Measurements from ENCODE around the gene WDR53. TPM values are rescaled to one million over a fixed set of nuclear protein-coding genes. Genes with fewer than 3 reads are reported as not detected.

The WDR53 gene
- total and polyA plus RNA-seq, 2 donors (not counting 3 experiments of a cell fraction or from before 2014, with no cell fraction given), result 5.2 to 13.0 TPM

- H3K9ac ChIP-seq (replicated peaks; ENCODE audit: extremely low read depth, insufficient read depth, low read length), result no peak overlapping the region
- no peaks in the 10 kb centered on the region for H3K36me3 ChIP-seq (ENCODE audit: control insufficient read depth in 2 of 2, extremely low read depth in 1 of 2, insufficient read depth in 2 of 2, low read length in 2 of 2)
- H3K9me1 ChIP-seq (replicated peaks; ENCODE audit: control insufficient read depth, extremely low read depth, insufficient read depth, low read length), result no peaks in the 10 kb centered on the region
- no peaks in the 10 kb centered on the region for H4K20me1 ChIP-seq (replicated peaks; ENCODE audit: control insufficient read depth, extremely low read depth, insufficient read depth, low read length)
- no peaks in the 10 kb centered on the region for H3K79me2 ChIP-seq (ENCODE audit: control insufficient read depth, insufficient read depth, low read length)
- H2AFZ ChIP-seq (ENCODE audit: low read depth, low read length), result no peak overlapping the region
- BruUV-seq (replicated peaks), result no TSS peak
- CTCF ChIA-PET, result interaction anchor here (0.7 to 5.7 kb wide), 14 partner anchors 31 to 445 kb away, joined by 3 to 75 read pairs (median 4); partner anchors contain the start of genes FBXO45 and WDR53
- peak; percentile 52 for FAIRE-seq
- no peak overlapping the region for H3K4me3 ChIP-seq (replicated peaks in 1 of 3; ENCODE audit: insufficient read depth in 1 of 3, low read depth in 1 of 3, low read length in 3 of 3)
- POLR2A ChIA-PET, result no interaction called here
- dilution Hi-C loops (cut with MboI; ENCODE audit: extremely low pct_ligation_motif_present, low sequenced_read_pairs), result no loop called here
- H3K9me3 ChIP-seq (replicated peaks; ENCODE audit: control insufficient read depth, insufficient read depth, low read length), result no peaks in the 10 kb centered on the region
- no peaks in the 10 kb centered on the region for H3K27me3 ChIP-seq (ENCODE audit: control insufficient read depth in 2 of 2, insufficient read depth in 2 of 2, low read length in 2 of 2)
- H3K4me1 ChIP-seq (ENCODE audit: control insufficient read depth, extremely low read depth, insufficient read depth, low read length), result peaks cover 4% of the 10 kb centered on the region
- intact Hi-C loops (cut with micrococcal nuclease), result loop anchor here (5.0 to 10.0 kb wide), 2 partner anchors 443 to 630 kb away; partner anchors contain the start of gene PIGZ
- no peak overlapping the region for H3K4me2 ChIP-seq (ENCODE audit: insufficient read depth, low read length)
- H3K27ac ChIP-seq (ENCODE audit: insufficient read depth, low read depth, low read length), result no peak overlapping the region
- TF ChIP-seq POLR2A (IDR thresholded peaks at IDR 0.05; ENCODE audit: low read depth, low read length) (no peak), POLR2AphosphoS5 (IDR thresholded peaks at IDR 0.05; ENCODE audit: insufficient read depth, low read depth, low read length) (no peak), CTCF (IDR thresholded peaks at IDR 0.05; ENCODE audit: extremely low read depth in 1 of 2, insufficient read depth in 1 of 2, low read depth in 1 of 2, low read length in 2 of 2) (peak; percentile 18 to 37)
- peak; percentile 39 for DNase-seq (ENCODE audit: low read depth, low spot score)
Observed at GRCh38 chr3:196524527-196524926, 43.8 kb downstream of the WDR53 start.

GRCh38 chr3:196523841-196524240 lies 44.5 kb downstream of the WDR53 start:
- FAIRE-seq, result no peak
- ChIA-PET POLR2A (no interaction called here), CTCF (interaction anchor here (0.8 to 5.7 kb wide), 19 partner anchors 17 to 502 kb away, joined by 3 to 75 read pairs (median 4); partner anchors contain the start of genes FBXO45 and WDR53)
- no TSS peak for BruUV-seq (replicated peaks)
- dilution Hi-C loops (cut with MboI; ENCODE audit: extremely low pct_ligation_motif_present, low sequenced_read_pairs) (no loop called here), intact Hi-C loops (cut with micrococcal nuclease) (loop anchor here (5.0 to 10.0 kb wide), 2 partner anchors 443 to 629 kb away; partner anchors contain the start of gene PIGZ)
- H3K4me1 ChIP-seq (ENCODE audit: control insufficient read depth, extremely low read depth, insufficient read depth, low read length), result peaks cover 2% of the 10 kb centered on the region
- no peaks in the 10 kb centered on the region for H3K27me3 ChIP-seq (ENCODE audit: control insufficient read depth in 2 of 2, insufficient read depth in 2 of 2, low read length in 2 of 2)
- no peak overlapping the region for H3K27ac ChIP-seq (ENCODE audit: insufficient read depth, low read depth, low read length)
- no peaks in the 10 kb centered on the region for H3K36me3 ChIP-seq (ENCODE audit: control insufficient read depth in 2 of 2, extremely low read depth in 1 of 2, insufficient read depth in 2 of 2, low read length in 2 of 2)
- H3K9me1 ChIP-seq (replicated peaks; ENCODE audit: control insufficient read depth, extremely low read depth, insufficient read depth, low read length), result no peaks in the 10 kb centered on the region
- DNase-seq (ENCODE audit: low read depth, low spot score), result no peak
- H2AFZ ChIP-seq (ENCODE audit: low read depth, low read length), result no peak overlapping the region
- H3K9ac ChIP-seq (replicated peaks; ENCODE audit: extremely low read depth, insufficient read depth, low read length), result no peak overlapping the region
- H3K9me3 ChIP-seq (replicated peaks; ENCODE audit: control insufficient read depth, insufficient read depth, low read length), result no peaks in the 10 kb centered on the region
- H3K4me2 ChIP-seq (ENCODE audit: insufficient read depth, low read length), result no peak overlapping the region
- no peak overlapping the region for H3K4me3 ChIP-seq (replicated peaks in 1 of 3; ENCODE audit: insufficient read depth in 1 of 3, low read depth in 1 of 3, low read length in 3 of 3)
- H4K20me1 ChIP-seq (replicated peaks; ENCODE audit: control insufficient read depth, extremely low read depth, insufficient read depth, low read length), result no peaks in the 10 kb centered on the region
- no peaks in the 10 kb centered on the region for H3K79me2 ChIP-seq (ENCODE audit: control insufficient read depth, insufficient read depth, low read length)
- TF ChIP-seq POLR2AphosphoS5 (IDR thresholded peaks at IDR 0.05; ENCODE audit: insufficient read depth, low read depth, low read length), result no peak
- TF ChIP-seq GATA2 (IDR thresholded peaks at IDR 0.05; ENCODE audit: insufficient read depth, insufficient read length, low read depth, low read length), result no peak
- no peak for TF ChIP-seq EZH2 (IDR thresholded peaks at IDR 0.05; ENCODE audit: borderline replicate concordance, low read depth, low read length, severe bottlenecking)
- no peak for TF ChIP-seq FOS (IDR thresholded peaks at IDR 0.05; ENCODE audit: borderline replicate concordance, insufficient read depth, low read length)
- no peak for TF ChIP-seq MAX (IDR thresholded peaks at IDR 0.05; ENCODE audit: insufficient read depth, insufficient read length)
- TF ChIP-seq CTCF (IDR thresholded peaks at IDR 0.05; ENCODE audit: extremely low read depth in 1 of 2, insufficient read depth in 1 of 2, low read depth in 1 of 2, low read length in 2 of 2), result no peak
- TF ChIP-seq JUN (IDR thresholded peaks at IDR 0.05; ENCODE audit: borderline replicate concordance, insufficient read depth, insufficient read length, low read depth), result no peak
- TF ChIP-seq MYC (IDR thresholded peaks at IDR 0.05; ENCODE audit: low read depth, low read length), result no peak
- no peak for TF ChIP-seq POLR2A (IDR thresholded peaks at IDR 0.05; ENCODE audit: low read depth, low read length)

Measured in endothelial cell of umbilical vein (primary cell).